ENCODE data around the gene ITGB4. TPM values are rescaled to one million over a fixed set of nuclear protein-coding genes. Genes with fewer than 3 reads are reported as not detected.

The ITGB4 gene
- total RNA-seq, 4 donors from 2014 or later: 211 to 335 (median 233) TPM

DNA sequence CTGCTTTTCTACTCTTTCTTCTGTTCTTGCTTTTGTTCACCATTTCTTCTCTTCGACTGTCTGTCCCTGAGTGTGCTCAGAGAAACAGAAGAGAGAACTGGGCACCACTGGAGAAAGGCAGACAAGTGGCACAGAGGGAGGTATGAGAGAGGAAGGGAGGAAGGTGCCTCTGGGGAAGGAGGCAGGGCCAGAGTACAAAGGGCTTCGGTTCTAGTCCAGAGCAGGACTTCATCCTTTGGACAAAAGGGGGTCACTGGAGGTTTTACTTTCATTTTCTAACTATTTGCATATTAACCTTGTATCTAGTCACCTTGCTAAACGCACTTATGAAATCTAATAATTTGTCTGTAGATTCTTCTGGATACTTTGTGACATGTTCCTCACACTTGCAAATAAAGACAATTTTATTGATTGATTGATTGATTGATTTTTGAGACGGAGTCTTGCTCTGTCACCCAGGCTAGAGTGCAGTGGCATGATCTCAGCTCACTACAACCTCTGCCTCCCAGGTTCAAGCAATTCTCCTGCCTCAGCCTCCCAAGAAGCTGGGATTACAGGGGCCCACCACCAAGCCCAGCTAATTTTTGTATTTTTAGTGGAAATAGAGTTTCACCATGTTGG lies 13.5 kb downstream of the ITGB4 start:
- 72 to 76% methylated on average over 4 of the region's 4 CpGs for WGBS, 2 donors
- Histone ChIP-seq H3K36me3 (peaks cover 2 to 92% (median 15%) of the 10 kb centered on the region in 3 donors), H3K27ac (peak overlapping the region in 2 of 4 donors; percentile 25 to 52), H3K4me1 (peaks cover 0 to 32% (median 4%) of the 10 kb centered on the region in 4 donors), H3K4me3 (no peak overlapping the region), H3K9me3 (no peaks in the 10 kb centered on the region), H3K27me3 (no peaks in the 10 kb centered on the region)
- TF ChIP-seq POLR2A (IDR thresholded peaks at IDR 0.05) (no peak), EP300 (IDR thresholded peaks at IDR 0.05) (no peak)
- TF ChIP-seq, protein P1, sequence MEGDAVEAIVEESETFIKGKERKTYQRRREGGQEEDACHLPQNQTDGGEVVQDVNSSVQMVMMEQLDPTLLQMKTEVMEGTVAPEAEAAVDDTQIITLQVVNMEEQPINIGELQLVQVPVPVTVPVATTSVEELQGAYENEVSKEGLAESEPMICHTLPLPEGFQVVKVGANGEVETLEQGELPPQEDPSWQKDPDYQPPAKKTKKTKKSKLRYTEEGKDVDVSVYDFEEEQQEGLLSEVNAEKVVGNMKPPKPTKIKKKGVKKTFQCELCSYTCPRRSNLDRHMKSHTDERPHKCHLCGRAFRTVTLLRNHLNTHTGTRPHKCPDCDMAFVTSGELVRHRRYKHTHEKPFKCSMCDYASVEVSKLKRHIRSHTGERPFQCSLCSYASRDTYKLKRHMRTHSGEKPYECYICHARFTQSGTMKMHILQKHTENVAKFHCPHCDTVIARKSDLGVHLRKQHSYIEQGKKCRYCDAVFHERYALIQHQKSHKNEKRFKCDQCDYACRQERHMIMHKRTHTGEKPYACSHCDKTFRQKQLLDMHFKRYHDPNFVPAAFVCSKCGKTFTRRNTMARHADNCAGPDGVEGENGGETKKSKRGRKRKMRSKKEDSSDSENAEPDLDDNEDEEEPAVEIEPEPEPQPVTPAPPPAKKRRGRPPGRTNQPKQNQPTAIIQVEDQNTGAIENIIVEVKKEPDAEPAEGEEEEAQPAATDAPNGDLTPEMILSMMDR (IDR thresholded peaks at IDR 0.05): no peak
- no peak for DNase-seq (ENCODE audit: low spot score in 2 of 2)

DNA sequence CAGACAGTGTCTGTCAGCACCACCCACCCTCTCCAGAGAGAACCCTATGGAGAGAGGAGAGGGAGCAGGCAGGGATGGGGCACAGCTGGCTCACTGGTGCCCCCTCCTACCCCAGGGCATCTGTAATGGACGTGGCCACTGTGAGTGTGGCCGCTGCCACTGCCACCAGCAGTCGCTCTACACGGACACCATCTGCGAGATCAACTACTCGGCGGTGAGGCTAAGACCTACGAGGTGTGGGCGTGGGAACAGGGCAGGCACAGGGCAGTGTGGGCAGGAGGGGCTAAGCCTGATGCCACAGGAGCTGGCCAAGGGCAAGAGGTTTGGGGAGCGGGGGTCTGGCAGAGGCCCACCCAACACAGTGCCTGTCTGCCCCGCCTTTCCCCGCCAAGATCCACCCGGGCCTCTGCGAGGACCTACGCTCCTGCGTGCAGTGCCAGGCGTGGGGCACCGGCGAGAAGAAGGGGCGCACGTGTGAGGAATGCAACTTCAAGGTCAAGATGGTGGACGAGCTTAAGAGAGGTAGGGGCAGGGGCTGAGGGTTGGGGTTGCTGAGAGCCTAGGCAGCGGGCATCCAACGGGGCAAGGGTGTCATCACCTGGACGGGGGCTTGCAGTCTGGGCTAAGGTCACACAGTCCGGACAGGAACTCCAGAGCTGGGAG lies 15.0 kb downstream of the ITGB4 start:
- DNase-seq (ENCODE audit: low spot score in 2 of 2): no peak
- no peak for TF ChIP-seq POLR2A (IDR thresholded peaks at IDR 0.05)
- no peak for TF ChIP-seq EP300 (IDR thresholded peaks at IDR 0.05)
- TF ChIP-seq, protein P1 (IDR thresholded peaks at IDR 0.05): no peak

DNA sequence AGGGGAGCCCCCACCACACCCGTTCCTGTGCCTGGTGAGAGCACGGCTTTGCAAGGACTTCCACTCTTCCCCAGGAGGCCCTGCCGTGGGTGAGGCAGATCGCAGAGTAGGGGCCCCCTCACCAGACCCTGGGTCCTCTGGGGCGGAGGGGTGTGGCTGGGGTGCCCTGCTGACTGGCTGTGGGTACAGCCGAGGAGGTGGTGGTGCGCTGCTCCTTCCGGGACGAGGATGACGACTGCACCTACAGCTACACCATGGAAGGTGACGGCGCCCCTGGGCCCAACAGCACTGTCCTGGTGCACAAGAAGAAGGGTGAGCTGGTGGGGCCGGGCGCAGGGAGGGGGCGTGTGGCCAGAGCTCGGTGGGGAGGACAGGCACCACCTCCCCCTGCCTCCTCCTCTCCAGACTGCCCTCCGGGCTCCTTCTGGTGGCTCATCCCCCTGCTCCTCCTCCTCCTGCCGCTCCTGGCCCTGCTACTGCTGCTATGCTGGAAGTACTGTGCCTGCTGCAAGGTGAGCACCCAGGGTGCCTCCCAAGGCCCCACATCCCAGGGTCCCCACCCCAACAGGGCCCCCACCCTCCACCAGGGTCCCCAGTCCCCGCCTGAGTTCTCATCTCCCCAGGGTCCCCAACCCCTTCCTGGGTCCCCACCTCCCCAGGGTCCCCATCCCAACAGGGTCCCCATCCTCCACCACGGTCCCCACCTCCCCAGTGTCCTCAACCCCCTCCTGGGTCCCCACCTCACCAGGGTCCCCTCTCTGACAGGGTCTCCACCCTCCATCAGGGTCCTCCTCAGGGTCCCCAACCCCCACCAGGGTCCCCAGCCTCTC lies 16.1 kb downstream of the ITGB4 start:
- Histone ChIP-seq H3K4me3 (no peak overlapping the region), H3K9me3 (no peaks in the 10 kb centered on the region), H3K36me3 (peaks cover 0 to 92% (median 8%) of the 10 kb centered on the region in 3 donors), H3K4me1 (peaks cover 0 to 32% (median 4%) of the 10 kb centered on the region in 4 donors), H3K27ac (peak overlapping the region in 2 of 4 donors; percentile 76 to 84), H3K27me3 (no peaks in the 10 kb centered on the region)
- TF ChIP-seq POLR2A (IDR thresholded peaks at IDR 0.05) (no peak), EP300 (IDR thresholded peaks at IDR 0.05) (no peak)
- TF ChIP-seq, protein P1 (IDR thresholded peaks at IDR 0.05): no peak
- no peak for DNase-seq (ENCODE audit: low spot score in 2 of 2)
- WGBS, 2 donors: 78% methylated on average over 15 to 20 of the region's 20 CpGs

More for the DNA sequence above, 15.0 kb downstream of the ITGB4 start:
- H3K27ac ChIP-seq: peak overlapping the region in 3 of 4 donors; percentile 32 to 84 (median 76)
- H3K27me3 ChIP-seq: no peaks in the 10 kb centered on the region
- peaks cover 0 to 92% (median 8%) of the 10 kb centered on the region in 3 donors for H3K36me3 ChIP-seq
- WGBS, 2 donors: 83 to 89% methylated on average over 25 to 26 of the region's 26 CpGs
- H3K9me3 ChIP-seq: no peaks in the 10 kb centered on the region
- H3K4me3 ChIP-seq: no peak overlapping the region
- peaks cover 0 to 32% (median 4%) of the 10 kb centered on the region in 4 donors for H3K4me1 ChIP-seq

DNA sequence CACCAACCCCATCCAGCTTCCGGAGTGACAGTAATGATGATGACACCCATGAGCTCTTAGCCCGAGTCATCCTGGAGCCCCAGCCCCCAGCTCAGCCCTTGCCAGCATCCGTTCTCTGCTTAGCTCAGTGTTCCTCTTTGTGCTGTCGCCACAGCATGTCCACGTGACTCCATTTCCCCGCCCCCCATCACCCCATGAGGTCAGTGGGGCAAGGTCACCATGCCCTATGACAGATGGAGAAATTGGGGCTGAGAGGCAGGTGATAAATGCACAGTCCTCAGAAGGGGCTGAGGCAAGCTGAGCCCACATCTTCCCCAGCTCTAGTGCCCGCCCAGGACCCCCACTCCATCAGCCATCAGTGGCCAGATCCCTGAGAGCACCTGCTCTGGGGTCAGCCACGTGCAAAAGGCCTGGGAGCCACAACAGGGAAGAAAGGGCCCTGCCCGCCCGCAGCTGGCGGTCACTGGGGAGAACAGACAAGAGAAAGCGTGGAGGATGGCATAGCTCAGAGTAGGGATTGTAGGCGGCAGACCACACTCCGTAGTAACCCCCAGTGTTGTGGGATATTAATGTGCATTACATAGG lies 17.1 kb downstream of the ITGB4 start:
- peak overlapping the region in 2 of 4 donors; percentile 76 to 84 for H3K27ac ChIP-seq
- no peaks in the 10 kb centered on the region for H3K9me3 ChIP-seq
- no peak overlapping the region for H3K4me3 ChIP-seq
- TF ChIP-seq POLR2A (IDR thresholded peaks at IDR 0.05): no peak
- peak in 1 of 2 donors; percentile 31 for TF ChIP-seq EP300 (IDR thresholded peaks at IDR 0.05)
- WGBS, 2 donors: 37 to 53% methylated on average over 12 to 14 of the region's 14 CpGs
- H3K36me3 ChIP-seq: peaks cover 0 to 92% (median 8%) of the 10 kb centered on the region in 3 donors
- DNase-seq (ENCODE audit: low spot score in 2 of 2): no peak
- H3K27me3 ChIP-seq: no peaks in the 10 kb centered on the region
- peaks cover 0 to 32% (median 4%) of the 10 kb centered on the region in 4 donors for H3K4me1 ChIP-seq

DNA sequence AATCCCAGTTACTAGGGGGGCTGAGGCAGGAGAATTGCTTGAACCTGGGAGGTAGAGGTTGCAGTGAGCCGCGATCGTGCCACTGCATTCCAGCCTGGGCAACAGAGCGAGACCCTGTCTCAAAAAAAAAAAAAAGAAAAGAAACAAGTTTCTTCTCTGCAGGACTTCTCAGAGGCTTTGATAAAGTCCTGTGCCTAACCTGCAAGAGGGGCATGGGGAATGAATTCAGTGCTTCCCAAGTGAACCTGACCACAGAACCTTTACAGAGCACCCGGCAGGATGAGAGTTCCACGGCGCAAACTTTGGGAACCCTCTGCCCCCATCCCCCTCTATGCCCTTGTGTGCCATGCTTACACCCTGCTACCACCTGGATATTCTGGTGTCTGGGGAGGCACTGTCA lies 17.9 kb downstream of the ITGB4 start:
- WGBS, 2 donors: 90 to 95% methylated on average over 7 of the region's 7 CpGs
- Histone ChIP-seq H3K27me3 (no peaks in the 10 kb centered on the region), H3K4me1 (peaks cover 0 to 28% (median 4%) of the 10 kb centered on the region in 4 donors), H3K36me3 (peaks cover 0 to 92% (median 8%) of the 10 kb centered on the region in 3 donors), H3K9me3 (no peaks in the 10 kb centered on the region), H3K4me3 (no peak overlapping the region), H3K27ac (peak overlapping the region in 1 of 4 donors; percentile 76)
- TF ChIP-seq, protein P1 (IDR thresholded peaks at IDR 0.05): no peak
- TF ChIP-seq POLR2A (IDR thresholded peaks at IDR 0.05) (no peak), EP300 (IDR thresholded peaks at IDR 0.05) (no peak)
- DNase-seq (ENCODE audit: low spot score in 2 of 2): no peak

All from tibial nerve (tissue), 4 donors.